Measurements from ENCODE around the gene MAG.

The MAG gene

GRCh38 chr19:35296644-35297514, 4.9 kb downstream of the MAG start:
- H3K4me3 Mint-ChIP-seq: no peak overlapping the region
- H3K36me3 Mint-ChIP-seq (ENCODE audit: low read depth): no peaks in the 10 kb centered on the region
- H3K4me1 Mint-ChIP-seq (ENCODE audit: low read depth): peaks cover 2% of the 10 kb centered on the region
- H3K27ac Mint-ChIP-seq: no peak overlapping the region
- no peaks in the 10 kb centered on the region for H3K27me3 Mint-ChIP-seq (ENCODE audit: low read depth)
- H3K9me3 Mint-ChIP-seq: no peaks in the 10 kb centered on the region

GRCh38 chr19:35297515-35297848, 5.5 kb downstream of the MAG start:
- Mint-ChIP-seq H3K36me3 (ENCODE audit: low read depth) (no peaks in the 10 kb centered on the region), H3K27ac (no peak overlapping the region), H3K4me3 (no peak overlapping the region), H3K9me3 (no peaks in the 10 kb centered on the region), H3K4me1 (ENCODE audit: low read depth) (peaks cover 2% of the 10 kb centered on the region), H3K27me3 (ENCODE audit: low read depth) (no peaks in the 10 kb centered on the region)

GRCh38 chr19:35297922-35298321, 6.0 kb downstream of the MAG start:
- H3K27ac Mint-ChIP-seq: no peak overlapping the region
- no peak overlapping the region for H3K4me3 Mint-ChIP-seq
- H3K36me3 Mint-ChIP-seq (ENCODE audit: low read depth): no peaks in the 10 kb centered on the region
- H3K27me3 Mint-ChIP-seq (ENCODE audit: low read depth): no peaks in the 10 kb centered on the region
- H3K4me1 Mint-ChIP-seq (ENCODE audit: low read depth): peaks cover 2% of the 10 kb centered on the region
- H3K9me3 Mint-ChIP-seq: no peaks in the 10 kb centered on the region

- no peaks in the 10 kb centered on the region for H3K36me3 Mint-ChIP-seq (ENCODE audit: low read depth)
- peaks cover 2% of the 10 kb centered on the region for H3K4me1 Mint-ChIP-seq (ENCODE audit: low read depth)
- H3K27me3 Mint-ChIP-seq (ENCODE audit: low read depth): peaks cover 2% of the 10 kb centered on the region
- H3K9me3 Mint-ChIP-seq: no peaks in the 10 kb centered on the region
- no peak overlapping the region for H3K4me3 Mint-ChIP-seq
- no peak overlapping the region for H3K27ac Mint-ChIP-seq
These were observed 6.6 kb downstream of the MAG start for GRCh38 chr19:35298561-35298972.

- H3K27ac Mint-ChIP-seq: no peak overlapping the region
- H3K36me3 Mint-ChIP-seq (ENCODE audit: low read depth): no peaks in the 10 kb centered on the region
- peaks cover 2% of the 10 kb centered on the region for H3K4me1 Mint-ChIP-seq (ENCODE audit: low read depth)
- H3K27me3 Mint-ChIP-seq (ENCODE audit: low read depth): peaks cover 2% of the 10 kb centered on the region
- H3K4me3 Mint-ChIP-seq: no peak overlapping the region
- no peaks in the 10 kb centered on the region for H3K9me3 Mint-ChIP-seq
These were observed 7.8 kb downstream of the MAG start for GRCh38 chr19:35299523-35300338.

- Mint-ChIP-seq H3K9me3 (no peaks in the 10 kb centered on the region), H3K4me1 (ENCODE audit: low read depth) (peaks cover 2% of the 10 kb centered on the region), H3K27ac (no peak overlapping the region), H3K36me3 (ENCODE audit: low read depth) (no peaks in the 10 kb centered on the region), H3K4me3 (no peak overlapping the region), H3K27me3 (ENCODE audit: low read depth) (peaks cover 2% of the 10 kb centered on the region)
These were observed 8.3 kb downstream of the MAG start for GRCh38 chr19:35300339-35300649.

- Mint-ChIP-seq H3K4me1 (ENCODE audit: low read depth) (no peaks in the 10 kb centered on the region), H3K27me3 (ENCODE audit: low read depth) (peaks cover 2% of the 10 kb centered on the region), H3K36me3 (ENCODE audit: low read depth) (no peaks in the 10 kb centered on the region), H3K9me3 (no peaks in the 10 kb centered on the region), H3K27ac (no peak overlapping the region), H3K4me3 (no peak overlapping the region)
These were observed 10.0 kb downstream of the MAG start for GRCh38 chr19:35301961-35302360.

- H3K36me3 Mint-ChIP-seq (ENCODE audit: low read depth): no peaks in the 10 kb centered on the region
- peaks cover 2% of the 10 kb centered on the region for H3K27me3 Mint-ChIP-seq (ENCODE audit: low read depth)
- no peaks in the 10 kb centered on the region for H3K9me3 Mint-ChIP-seq
- H3K27ac Mint-ChIP-seq: no peak overlapping the region
- H3K4me3 Mint-ChIP-seq: no peak overlapping the region
- no peaks in the 10 kb centered on the region for H3K4me1 Mint-ChIP-seq (ENCODE audit: low read depth)
These were observed 10.5 kb downstream of the MAG start for GRCh38 chr19:35302446-35302845.

- Mint-ChIP-seq H3K27me3 (ENCODE audit: low read depth) (peaks cover 2% of the 10 kb centered on the region), H3K4me1 (ENCODE audit: low read depth) (no peaks in the 10 kb centered on the region), H3K9me3 (no peaks in the 10 kb centered on the region), H3K4me3 (no peak overlapping the region), H3K27ac (no peak overlapping the region), H3K36me3 (ENCODE audit: low read depth) (no peaks in the 10 kb centered on the region)
These were observed 11.5 kb downstream of the MAG start for GRCh38 chr19:35303357-35303915.

GRCh38 chr19:35304036-35304435, 12.1 kb downstream of the MAG start:
- Mint-ChIP-seq H3K36me3 (ENCODE audit: low read depth) (no peaks in the 10 kb centered on the region), H3K9me3 (no peaks in the 10 kb centered on the region), H3K27me3 (ENCODE audit: low read depth) (peaks cover 2% of the 10 kb centered on the region), H3K27ac (no peak overlapping the region), H3K4me1 (ENCODE audit: low read depth) (no peaks in the 10 kb centered on the region), H3K4me3 (no peak overlapping the region)

GRCh38 chr19:35305181-35305580, 13.2 kb downstream of the MAG start:
- Mint-ChIP-seq H3K27me3 (ENCODE audit: low read depth) (peaks cover 2% of the 10 kb centered on the region), H3K9me3 (no peaks in the 10 kb centered on the region), H3K36me3 (ENCODE audit: low read depth) (no peaks in the 10 kb centered on the region), H3K4me1 (ENCODE audit: low read depth) (no peaks in the 10 kb centered on the region), H3K27ac (no peak overlapping the region), H3K4me3 (no peak overlapping the region)

GRCh38 chr19:35306473-35307246, 14.7 kb downstream of the MAG start:
- H3K27me3 Mint-ChIP-seq (ENCODE audit: low read depth): peaks cover 2% of the 10 kb centered on the region
- no peaks in the 10 kb centered on the region for H3K36me3 Mint-ChIP-seq (ENCODE audit: low read depth)
- no peaks in the 10 kb centered on the region for H3K9me3 Mint-ChIP-seq
- no peak overlapping the region for H3K4me3 Mint-ChIP-seq
- no peaks in the 10 kb centered on the region for H3K4me1 Mint-ChIP-seq (ENCODE audit: low read depth)
- H3K27ac Mint-ChIP-seq: no peak overlapping the region

- no peaks in the 10 kb centered on the region for H3K4me1 Mint-ChIP-seq (ENCODE audit: low read depth)
- H3K36me3 Mint-ChIP-seq (ENCODE audit: low read depth): no peaks in the 10 kb centered on the region
- no peak overlapping the region for H3K4me3 Mint-ChIP-seq
- no peak overlapping the region for H3K27ac Mint-ChIP-seq
- H3K27me3 Mint-ChIP-seq (ENCODE audit: low read depth): peaks cover 2% of the 10 kb centered on the region
- no peaks in the 10 kb centered on the region for H3K9me3 Mint-ChIP-seq
These were observed 16.0 kb downstream of the MAG start for GRCh38 chr19:35307931-35308330.

GRCh38 chr19:35308910-35309309, 16.9 kb downstream of the MAG start:
- no peaks in the 10 kb centered on the region for H3K27me3 Mint-ChIP-seq (ENCODE audit: low read depth)
- H3K4me1 Mint-ChIP-seq (ENCODE audit: low read depth): no peaks in the 10 kb centered on the region
- H3K9me3 Mint-ChIP-seq: no peaks in the 10 kb centered on the region
- no peaks in the 10 kb centered on the region for H3K36me3 Mint-ChIP-seq (ENCODE audit: low read depth)
- H3K4me3 Mint-ChIP-seq: no peak overlapping the region
- H3K27ac Mint-ChIP-seq: no peak overlapping the region

Measured in T-helper 1 cell treated with Interleukin-12 subunit alpha and Interleukin-12 subunit beta and Interleukin-4 antibody, amounts not matched to agents 30 μg/mL and 1 μg/mL, for 36 hours (primary cell).